ENCODE data around the gene MED13L.

DNA sequence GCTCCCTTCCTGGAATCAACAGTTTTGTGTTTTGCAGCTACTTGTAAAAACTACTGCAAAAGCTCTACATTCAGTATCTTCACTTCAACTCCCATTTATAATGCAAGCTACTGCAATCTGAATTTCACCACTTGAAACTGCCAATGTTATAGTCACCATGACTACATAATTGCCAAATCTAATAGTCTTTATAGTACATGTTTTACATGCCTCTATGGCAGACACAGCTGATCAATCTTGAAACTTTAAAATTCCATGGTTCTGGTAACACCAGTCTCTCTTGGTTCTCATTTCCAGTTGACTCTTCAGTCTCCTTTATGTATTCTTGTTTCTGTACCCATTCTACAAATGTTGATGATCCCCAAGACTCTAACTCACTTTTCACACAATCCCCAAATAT lies 185.9 kb downstream of the MED13L start:
- TF ChIP-seq POLR2A (IDR thresholded peaks at IDR 0.05; ENCODE audit: low read depth, low read length) = no peak
- TF ChIP-seq, protein P1, sequence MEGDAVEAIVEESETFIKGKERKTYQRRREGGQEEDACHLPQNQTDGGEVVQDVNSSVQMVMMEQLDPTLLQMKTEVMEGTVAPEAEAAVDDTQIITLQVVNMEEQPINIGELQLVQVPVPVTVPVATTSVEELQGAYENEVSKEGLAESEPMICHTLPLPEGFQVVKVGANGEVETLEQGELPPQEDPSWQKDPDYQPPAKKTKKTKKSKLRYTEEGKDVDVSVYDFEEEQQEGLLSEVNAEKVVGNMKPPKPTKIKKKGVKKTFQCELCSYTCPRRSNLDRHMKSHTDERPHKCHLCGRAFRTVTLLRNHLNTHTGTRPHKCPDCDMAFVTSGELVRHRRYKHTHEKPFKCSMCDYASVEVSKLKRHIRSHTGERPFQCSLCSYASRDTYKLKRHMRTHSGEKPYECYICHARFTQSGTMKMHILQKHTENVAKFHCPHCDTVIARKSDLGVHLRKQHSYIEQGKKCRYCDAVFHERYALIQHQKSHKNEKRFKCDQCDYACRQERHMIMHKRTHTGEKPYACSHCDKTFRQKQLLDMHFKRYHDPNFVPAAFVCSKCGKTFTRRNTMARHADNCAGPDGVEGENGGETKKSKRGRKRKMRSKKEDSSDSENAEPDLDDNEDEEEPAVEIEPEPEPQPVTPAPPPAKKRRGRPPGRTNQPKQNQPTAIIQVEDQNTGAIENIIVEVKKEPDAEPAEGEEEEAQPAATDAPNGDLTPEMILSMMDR (conservative IDR thresholded peaks at IDR 0.05; ENCODE audit: low read depth, low read length) = no peak
- TF ChIP-seq FOS (IDR thresholded peaks at IDR 0.05; ENCODE audit: low read depth, low read length) = no peak
- no peak for TF ChIP-seq MAZ (IDR thresholded peaks at IDR 0.05; ENCODE audit: borderline replicate concordance, low read depth, low read length)
- no peak for TF ChIP-seq CHD1 (IDR thresholded peaks at IDR 0.05; ENCODE audit: low read depth, low read length)
- no peak for TF ChIP-seq RAD21 (IDR thresholded peaks at IDR 0.05; ENCODE audit: low read length)
- TF ChIP-seq MXI1 (IDR thresholded peaks at IDR 0.05; ENCODE audit: borderline replicate concordance, low read depth, low read length) = no peak
- no peak for TF ChIP-seq BHLHE40 (IDR thresholded peaks at IDR 0.05; ENCODE audit: low read depth, low read length)
- TF ChIP-seq CEBPB (IDR thresholded peaks at IDR 0.05; ENCODE audit: low read depth, low read length) = no peak
- TF ChIP-seq RFX5 (IDR thresholded peaks at IDR 0.05; ENCODE audit: low read depth, low read length) = no peak
